Esophagus squamous epithelium (tissue), 5 donors: ENCODE data around the gene ETV6. TPM values are rescaled to one million over a fixed set of nuclear protein-coding genes. Genes with fewer than 3 reads are reported as not detected.

Source experiments
- DNase-seq: peaks from one replicate; lab custom pipeline; 2025; lab: John Stamatoyannopoulos, UW
- H3K27ac ChIP-seq, 4 donors: fragments of 200-600 bp; sonication (generic); one replicate each; pipeline ENCODE4 v1.5.1; 2016 to 2019; ENCODE audit warnings: mild to moderate bottlenecking in 1 of 4
- H3K27me3 ChIP-seq, 4 donors: fragments of 200-600 bp; sonication (generic); 1 replicate in 3 of 4; 2 replicates in 1 of 4; pipeline versions ENCODE4 v1.5.1 to v1.6.0; 2017 to 2021; ENCODE audit warnings: antibody characterized with exemption in 1 of 4
- H3K36me3 ChIP-seq, 3 donors: fragments of 200-600 bp; sonication (generic); one replicate each; pipeline ENCODE4 v1.5.1; 2016 to 2019
- H3K4me1 ChIP-seq, 3 donors: fragments of 200-600 bp; sonication (generic); one replicate each; pipeline ENCODE4 v1.5.1; 2017 to 2019
- H3K4me3 ChIP-seq, 4 donors: fragments of 200-600 bp; sonication (generic); 1 replicate in 3 of 4; 2 replicates in 1 of 4; pipeline ENCODE4 v1.5.1; 2016 to 2019; ENCODE audit warnings: mild to moderate bottlenecking in 2 of 4, moderate library complexity in 1 of 4
- H3K9me3 ChIP-seq, 3 donors: fragments of 200-600 bp; sonication (generic); one replicate each; pipeline ENCODE4 v1.5.1; 2016 to 2019
- CTCF ChIP-seq, 6 experiments: fragments of 450-650 bp in 4 of 6; fragments of 200-600 bp in 2 of 6; sonication (generic) in 2 of 6; IDR thresholded peaks; one replicate each; pipeline ENCODE4 v1.5.1; 2016 to 2019; ENCODE audit warnings: antibody characterized with exemption in 6 of 6, mild to moderate bottlenecking in 4 of 6, moderate library complexity in 4 of 6
- POLR2A ChIP-seq, 4 donors: fragments of 450-650 bp; IDR thresholded peaks; one replicate each; pipeline ENCODE4 v1.6.1; 2017; ENCODE audit warnings: antibody characterized with exemption in 4 of 4, mild to moderate bottlenecking in 4 of 4, moderate library complexity in 3 of 4
- WGBS, 2 donors: methylation state at CpG; one replicate each; pipeline ENCODE4 v1.1.5; 2018; 5-methylcytosine and 5-hydroxymethylcytosine counted together
- intact Hi-C: fragments of 100-400 bp; cut with DNase I; formaldehyde crosslinking; loops from one replicate; pipeline ENCODE4 v1.15.0; 2022
- total RNA-seq, 4 donors: library from RNA; depleted of rRNA; stranded (reverse); fragments of >200 nt; gene quantifications; one replicate each; pipeline ENCODE4 v1.1.0, GENCODE V29; 2016
- donor health status: DM: yes; HTN: yes; CAD: no.

ETV6 gene
- total RNA-seq, 4 donors from 2014 or later: 11.3 to 17.3 (median 13.8) TPM

DNA sequence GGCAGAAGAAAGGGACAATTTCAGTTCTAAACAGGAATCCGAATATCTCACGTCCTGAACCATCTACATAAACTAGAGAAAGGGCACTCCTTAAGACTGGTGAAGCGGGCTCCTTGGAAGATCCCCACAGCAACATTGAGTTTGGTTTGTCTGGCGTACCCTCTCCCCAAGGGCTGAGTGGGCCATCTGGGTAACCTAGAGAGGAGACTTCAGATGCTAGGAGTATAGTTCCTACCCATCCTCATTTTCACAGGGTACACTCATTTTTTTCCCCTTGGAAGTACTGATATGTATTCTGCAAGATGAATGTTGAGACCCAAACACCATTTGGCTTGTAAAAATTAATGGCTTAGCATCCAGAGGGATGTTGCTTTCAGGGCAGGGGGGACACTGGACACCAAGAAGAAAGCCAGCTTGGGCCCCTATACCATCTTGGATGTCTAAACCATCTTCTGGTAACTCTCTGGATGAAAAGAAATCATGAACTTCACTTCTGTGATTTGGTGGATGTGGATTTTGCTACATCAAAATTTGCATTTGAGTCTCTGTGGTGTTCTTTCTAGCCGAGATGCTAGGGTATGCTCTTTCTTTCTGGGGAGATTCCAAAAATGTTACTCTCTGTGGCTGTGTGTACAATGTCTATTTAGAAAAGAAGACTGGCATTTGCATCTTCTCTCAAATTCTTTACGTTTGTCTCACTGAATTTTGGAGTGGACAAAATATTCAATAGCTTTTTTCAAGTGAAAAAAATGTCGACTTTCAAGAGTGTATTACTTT lies 97.7 kb downstream of the ETV6 start:
- intact Hi-C loops: no loop called here
- peaks cover 9 to 48% (median 18%) of the 10 kb centered on the region in 3 donors for H3K4me1 ChIP-seq
- no peak overlapping the region for H3K4me3 ChIP-seq
- 89 to 94% methylated on average over 7 of the region's 7 CpGs for WGBS, 2 donors
- DNase-seq: no peak
- no peaks in the 10 kb centered on the region for H3K27me3 ChIP-seq
- peak overlapping the region in 1 of 4 donors; percentile 49 for H3K27ac ChIP-seq
- TF ChIP-seq POLR2A (IDR thresholded peaks at IDR 0.05) (no peak), CTCF (IDR thresholded peaks at IDR 0.05) (no peak)
- H3K36me3 ChIP-seq: no peaks in the 10 kb centered on the region
- H3K9me3 ChIP-seq: no peaks in the 10 kb centered on the region

- Histone ChIP-seq H3K27me3 (no peaks in the 10 kb centered on the region), H3K27ac (no peak overlapping the region), H3K4me3 (no peak overlapping the region), H3K36me3 (peaks cover 0 to 8% (median 0%) of the 10 kb centered on the region in 3 donors), H3K9me3 (no peaks in the 10 kb centered on the region), H3K4me1 (peaks cover 9 to 54% (median 18%) of the 10 kb centered on the region in 3 donors)
- 67 to 94% methylated on average over 3 of the region's 3 CpGs for WGBS, 2 donors
- no peak for DNase-seq
- TF ChIP-seq CTCF (IDR thresholded peaks at IDR 0.05) (no peak), POLR2A (IDR thresholded peaks at IDR 0.05) (no peak)
- intact Hi-C loops: no loop called here
Measured at GRCh38 chr12:11747969-11748368, 98.5 kb downstream of the ETV6 start.

GRCh38 chr12:11748903-11749302 lies 99.4 kb downstream of the ETV6 start:
- no peak overlapping the region for H3K27ac ChIP-seq
- intact Hi-C loops: no loop called here
- peaks cover 0 to 17% (median 0%) of the 10 kb centered on the region in 3 donors for H3K36me3 ChIP-seq
- no peaks in the 10 kb centered on the region for H3K27me3 ChIP-seq
- H3K9me3 ChIP-seq: no peaks in the 10 kb centered on the region
- DNase-seq: no peak
- 89 to 93% methylated on average over 5 to 6 of the region's 6 CpGs for WGBS, 2 donors
- TF ChIP-seq CTCF (IDR thresholded peaks at IDR 0.05) (no peak), POLR2A (IDR thresholded peaks at IDR 0.05) (no peak)
- H3K4me3 ChIP-seq: no peak overlapping the region
- H3K4me1 ChIP-seq: peaks cover 9 to 54% (median 18%) of the 10 kb centered on the region in 3 donors

- Histone ChIP-seq H3K9me3 (no peaks in the 10 kb centered on the region), H3K4me3 (no peak overlapping the region), H3K36me3 (peaks cover 0 to 30% (median 0%) of the 10 kb centered on the region in 3 donors), H3K27ac (peak overlapping the region in 3 of 4 donors; percentile 16 to 65 (median 55)), H3K4me1 (peaks cover 9 to 54% (median 14%) of the 10 kb centered on the region in 3 donors), H3K27me3 (no peaks in the 10 kb centered on the region)
- intact Hi-C loops: no loop called here
- TF ChIP-seq CTCF (IDR thresholded peaks at IDR 0.05) (no peak), POLR2A (IDR thresholded peaks at IDR 0.05) (no peak)
- 77 to 80% methylated on average over 9 of the region's 11 CpGs for WGBS, 2 donors
- DNase-seq: no peak
Measured at GRCh38 chr12:11749943-11750690, 100.6 kb downstream of the ETV6 start.
